Limb (tissue), 2 donors: ENCODE results near the gene USP10.

Experiments
- DNase-seq, 2 donors: peaks; one replicate each; pipeline ENCODE4 v3.0.0-alpha.2; 2016; ENCODE audit errors: extremely low spot score in 2 of 2

Gene USP10

GRCh38 chr16:84800158-84800978 is 100.6 kb downstream of the USP10 start:
- no peak for DNase-seq

GRCh38 chr16:84803146-84803545 is 103.3 kb downstream of the USP10 start:
- DNase-seq, result no peak

GRCh38 chr16:84804326-84804725 is 104.5 kb downstream of the USP10 start:
- DNase-seq, result no peak

GRCh38 chr16:84806256-84806889 is 106.6 kb downstream of the USP10 start:
- no peak for DNase-seq

- DNase-seq, result no peak
Measured at GRCh38 chr16:84806890-84807258, 107.1 kb downstream of the USP10 start.

GRCh38 chr16:84807776-84808175 is 108.0 kb downstream of the USP10 start:
- DNase-seq, result no peak

- DNase-seq, result no peak
Measured at GRCh38 chr16:84808826-84809225, 109.0 kb downstream of the USP10 start.

- no peak for DNase-seq
Measured at GRCh38 chr16:84810518-84811273, 110.9 kb downstream of the USP10 start.

- DNase-seq, result no peak
Measured at GRCh38 chr16:84811529-84811928, 111.7 kb downstream of the USP10 start.

GRCh38 chr16:84813141-84813934 is 113.5 kb downstream of the USP10 start:
- no peak for DNase-seq

GRCh38 chr16:84815462-84815861 is 115.7 kb downstream of the USP10 start:
- DNase-seq, result no peak

- DNase-seq, result no peak
Measured at GRCh38 chr16:84816023-84816422, 116.2 kb downstream of the USP10 start.

GRCh38 chr16:84816485-84816884 is 116.7 kb downstream of the USP10 start:
- DNase-seq, result no peak

GRCh38 chr16:84817206-84817605 is 117.4 kb downstream of the USP10 start:
- no peak for DNase-seq

GRCh38 chr16:84817613-84818012 is 117.8 kb downstream of the USP10 start:
- DNase-seq, result no peak

- DNase-seq, result no peak
Measured at GRCh38 chr16:84818133-84818532, 118.3 kb downstream of the USP10 start.

- DNase-seq, result no peak
Measured at GRCh38 chr16:84818989-84819643, 119.3 kb downstream of the USP10 start.

GRCh38 chr16:84819644-84820304 is 120.0 kb downstream of the USP10 start, which contains the start of gene CRISPLD2:
TSS of gene CRISPLD2 (plus strand) at chr16:84819985. CDS start at chr16:84838496, 18,511 bp downstream.
- DNase-seq, result peak; percentile 78 to 94

- DNase-seq, result no peak
Measured at GRCh38 chr16:84820305-84820684, 120.5 kb downstream of the USP10 start.

GRCh38 chr16:84820771-84821170 is 121.0 kb downstream of the USP10 start:
- DNase-seq, result no peak
